ENCODE data around the gene FBXL17.

- TF ChIP-seq EZH2 (IDR thresholded peaks at IDR 0.05; ENCODE audit: insufficient read depth, low read length) (no peak), CTCF (IDR thresholded peaks at IDR 0.05; ENCODE audit: insufficient read depth, low read depth, low read length) (no peak)
Observed at GRCh38 chr5:108311682-108312081, 70.2 kb downstream of the FBXL17 start.
